Left colon (tissue), 2 donors: ENCODE data around the gene BCL7A. TPM values are rescaled to one million over a fixed set of nuclear protein-coding genes. Genes with fewer than 3 reads are reported as not detected.
"Not testable (repeated sequence)": the region's sequence is repeated elsewhere in the genome, so short reads cannot be mapped to it uniquely, and the experiment has no call there.

ENCODE experiments used
- ATAC-seq: fragments of 200-7000 bp; cut with Tn5 transposase; one replicate; pipeline ENCODE4 v1.9.1; 2020; ENCODE audit warnings: mild to moderate bottlenecking, moderate library complexity
- DNase-seq, 2 donors: peaks; one replicate each; pipeline ENCODE4 v3.0.0-alpha.2; 2020
- intact Hi-C, 2 donors: fragments of 100-400 bp; cut with DNase I in 1 of 2; cut with micrococcal nuclease in 1 of 2; formaldehyde crosslinking; loops; one replicate each; pipeline versions ENCODE4 v1.11.2 to v1.14.0; 2022; cut with DNase I, micrococcal nuclease
- total RNA-seq, 2 donors: library from RNA; stranded (reverse); fragmentation: NEBNext Ultra II Directional; extraction: Animal tissue kit (Norgen Biotek cat#: 25700); gene quantifications; one replicate each; pipeline ENCODE4 v1.2.1, GENCODE V29; 2021
- donor health status: DM: no; HTN: no; CAD: no.
- donor health status: DM: yes; HTN: yes; CAD: no.

Gene BCL7A
- total RNA-seq, 2 donors from 2014 or later: 6.5 to 6.7 TPM

- no peak for DNase-seq
- no peak for ATAC-seq
- intact Hi-C loops: no loop called here
Observed at GRCh38 chr12:122043476-122043875, 21.8 kb downstream of the BCL7A start.

GRCh38 chr12:122045262-122045661 is 23.6 kb downstream of the BCL7A start:
- ATAC-seq: no peak
- no peak for DNase-seq

GRCh38 chr12:122046145-122046544 is 24.5 kb downstream of the BCL7A start:
- ATAC-seq (no peak), DNase-seq (no peak)
- intact Hi-C loops: no loop called here

More at GRCh38 chr12:122045262-122045661, 23.6 kb downstream of the BCL7A start:
- intact Hi-C loops: no loop called here

- ATAC-seq (no peak), DNase-seq (no peak)
- intact Hi-C loops: no loop called here
Observed at GRCh38 chr12:122048151-122048550, 26.5 kb downstream of the BCL7A start.

GRCh38 chr12:122049827-122050226 is 28.1 kb downstream of the BCL7A start:
- intact Hi-C loops: loop anchor here in 1 of 2 donors (5.0 kb wide), 1 partner anchor 72 kb away; no protein-coding TSS in a partner anchor
- DNase-seq: no peak
- ATAC-seq: no peak

GRCh38 chr12:122050706-122051105 is 29.0 kb downstream of the BCL7A start:
- ATAC-seq (no peak), DNase-seq (no peak)
- intact Hi-C loops: loop anchor here in 1 of 2 donors (5.0 kb wide), 1 partner anchor 72 kb away; no protein-coding TSS in a partner anchor

- ATAC-seq (peak; percentile 6), DNase-seq (no peak)
- intact Hi-C loops: loop anchor here in 1 of 2 donors (5.0 kb wide), 1 partner anchor 71 kb away; no protein-coding TSS in a partner anchor
Observed at GRCh38 chr12:122051231-122051876, 29.7 kb downstream of the BCL7A start.

GRCh38 chr12:122052285-122052684 is 30.6 kb downstream of the BCL7A start:
- DNase-seq: no peak
- intact Hi-C loops: loop anchor here in 1 of 2 donors (5.0 kb wide), 1 partner anchor 70 kb away; no protein-coding TSS in a partner anchor
- no peak for ATAC-seq

GRCh38 chr12:122054842-122055520 is 33.3 kb downstream of the BCL7A start:
- intact Hi-C loops: loop anchor here (2.0 to 5.0 kb wide), 2 partner anchors 67 to 70 kb away; no protein-coding TSS in a partner anchor
- ATAC-seq (no peak), DNase-seq (no peak)

- DNase-seq, ATAC-seq, intact Hi-C loops: not testable (repeated sequence)
Observed at GRCh38 chr12:122056406-122056805, 34.7 kb downstream of the BCL7A start.

GRCh38 chr12:122057007-122057735 is 35.5 kb downstream of the BCL7A start:
- DNase-seq (no peak), ATAC-seq (no peak)
- intact Hi-C loops: no loop called here

GRCh38 chr12:122057769-122058168 is 36.1 kb downstream of the BCL7A start:
- intact Hi-C loops: no loop called here
- no peak for ATAC-seq
- no peak for DNase-seq

- no peak for DNase-seq
- ATAC-seq: no peak
- intact Hi-C loops: no loop called here
Observed at GRCh38 chr12:122058549-122059149, 37.0 kb downstream of the BCL7A start.

GRCh38 chr12:122059203-122059960 is 37.7 kb downstream of the BCL7A start:
- DNase-seq (no peak), ATAC-seq (no peak)
- intact Hi-C loops: no loop called here

- ATAC-seq: no peak
- no peak for DNase-seq
- intact Hi-C loops: no loop called here
Observed at GRCh38 chr12:122060081-122060501, 38.4 kb downstream of the BCL7A start.

GRCh38 chr12:122061253-122061652 is 39.6 kb downstream of the BCL7A start:
- intact Hi-C loops: no loop called here
- DNase-seq (no peak), ATAC-seq (no peak)

GRCh38 chr12:122062832-122063693 is 41.4 kb downstream of the BCL7A start:
- intact Hi-C loops: no loop called here
- ATAC-seq (peak; percentile 83), DNase-seq (peak; percentile 64 to 86)

GRCh38 chr12:122063694-122064024 is 42.0 kb downstream of the BCL7A start:
- ATAC-seq: no peak
- intact Hi-C loops: no loop called here
- DNase-seq: no peak
